Astrocyte of the hippocampus (primary cell): Measurements from ENCODE around the gene TMX1.

ENCODE experiments used
- DNase-seq: peaks from one replicate; pipeline ENCODE4 v3.0.0; 2011; ENCODE audit warnings: low read depth, low spot score

The TMX1 gene

GRCh38 chr14:51293149-51293911 is 53.3 kb downstream of the TMX1 start:
- DNase-seq = peak; percentile 64

- DNase-seq = no peak
Observed at GRCh38 chr14:51293912-51294389, 53.9 kb downstream of the TMX1 start.

GRCh38 chr14:51294951-51295525 is 55.0 kb downstream of the TMX1 start:
- DNase-seq = no peak

- DNase-seq = no peak
Observed at GRCh38 chr14:51295646-51296263, 55.7 kb downstream of the TMX1 start.

- no peak for DNase-seq
Observed at GRCh38 chr14:51297066-51297465, 57.0 kb downstream of the TMX1 start.

GRCh38 chr14:51298895-51299294 is 58.8 kb downstream of the TMX1 start:
- DNase-seq = no peak

- peak; percentile 45 for DNase-seq
Observed at GRCh38 chr14:51302295-51303030, 62.4 kb downstream of the TMX1 start.

GRCh38 chr14:51304438-51304837 is 64.4 kb downstream of the TMX1 start:
- peak; percentile 81 for DNase-seq

GRCh38 chr14:51304941-51305340 is 64.9 kb downstream of the TMX1 start:
- DNase-seq = peak; percentile 93

GRCh38 chr14:51305751-51306150 is 65.7 kb downstream of the TMX1 start:
- no peak for DNase-seq
